Adrenal gland (tissue), 12 donors: Measurements from ENCODE around the gene ANKLE1. TPM values are rescaled to one million over a fixed set of nuclear protein-coding genes. Genes with fewer than 3 reads are reported as not detected.

ENCODE experiments used
- DNase-seq, 7 donors: peaks; one replicate each; pipeline ENCODE4 v3.0.0-alpha.2; 2019 to 2020
- H3K27ac ChIP-seq, 5 donors: fragments of 200-600 bp; sonication (generic) in 4 of 5; 1 replicate in 3 of 5; 2 replicates in 2 of 5; pipeline versions ENCODE4 v1.5.1 to v1.8.0; 2016 to 2020; ENCODE audit warnings: mild to moderate bottlenecking in 1 of 5
- H3K27me3 ChIP-seq: fragments of 200-600 bp; 2 replicates; pipeline ENCODE4 v1.8.0; 2021
- H3K36me3 ChIP-seq, 2 donors: fragments of 200-600 bp; replicated peaks in 1 of 2; 1 replicate in 1 of 2; 2 replicates in 1 of 2; pipeline versions ENCODE4 v1.5.1 to v1.8.0; 2018 to 2022
- H3K4me1 ChIP-seq, 2 donors: fragments of 200-600 bp; replicated peaks in 1 of 2; 1 replicate in 1 of 2; 2 replicates in 1 of 2; pipeline versions ENCODE4 v1.5.1 to v1.8.0; 2018 to 2021
- H3K4me3 ChIP-seq, 4 donors: fragments of 200-600 bp; sonication (generic) in 3 of 4; one replicate each; pipeline ENCODE4 v1.5.1; 2016 to 2018
- H3K9me3 ChIP-seq, 3 donors: fragments of 200-600 bp; sonication (generic) in 1 of 3; replicated peaks in 1 of 3; 1 replicate in 2 of 3; 2 replicates in 1 of 3; pipeline versions ENCODE4 v1.5.1 to v1.8.0; 2016 to 2021
- CTCF ChIP-seq, 6 experiments: fragments of 450-650 bp in 4 of 6; fragments of 200-600 bp in 2 of 6; sonication (generic) in 1 of 6; IDR thresholded peaks; 1 replicate in 5 of 6; 2 replicates in 1 of 6; pipeline versions ENCODE4 v1.5.1 to v1.8.0; 2016 to 2021; ENCODE audit warnings: antibody characterized with exemption in 6 of 6, mild to moderate bottlenecking in 2 of 6, moderate library complexity in 1 of 6
- POLR2A ChIP-seq, 2 donors: fragments of 450-650 bp; IDR thresholded peaks; one replicate each; pipeline ENCODE4 v1.6.1; 2017; ENCODE audit warnings: antibody characterized with exemption in 2 of 2, mild to moderate bottlenecking in 2 of 2, moderate library complexity in 1 of 2
- WGBS, 4 donors: extraction: QIAGEN DNeasy Blood & Tissue Kit in 2 of 4; methylation state at CpG; one replicate each; pipeline versions ENCODE4 v1.1.5 to v1.1.7; 2013 to 2017; 5-methylcytosine and 5-hydroxymethylcytosine counted together
- intact Hi-C, 2 donors: fragments of 100-400 bp; cut with DNase I; formaldehyde crosslinking; loops; one replicate each; pipeline versions ENCODE4 v1.14.1 to v1.15.0; 2022 to 2023
- polyA plus RNA-seq, 3 donors: library from polyadenylated mRNA; stranded (reverse); fragments of 200-250 nt in 2 of 3; fragments of 350-450 nt in 1 of 3; fragmentation: Illumina TruSeq in 1 of 3; extraction: RNeasy Lipid Tissue Mini Kit (QIAGEN cat#74804) in 1 of 3; gene quantifications; one replicate each; pipeline ENCODE4 v1.2.3, GENCODE V29; 2013 to 2014
- total RNA-seq, 9 donors: library from RNA; depleted of rRNA in 4 of 9; stranded (reverse); fragments of >200 nt in 4 of 9; fragments of 120-200 nt in 1 of 9; fragmentation: NEBNext Ultra II Directional in 1 of 9; extraction: Animal tissue kit (Norgen Biotek cat#: 25700) in 1 of 9; gene quantifications; one replicate each; pipeline versions ENCODE4 v1.1.0 to v1.2.4, GENCODE V29; 2013 to 2023
- donor health status: healthy with polysubstance abuse.
- donor health status: Bipolar disorder and iron deficiency.
- donor health status: DM: yes; HTN: yes; CAD: no.
- donor health status: DM: no; HTN: no; CAD: no.
- donor health status: DM: no; HTN: no; CAD: no.
- donor health status: DM: yes; HTN: yes; CAD: no.

Gene ANKLE1
- total and polyA plus RNA-seq, 12 donors = 0.11 to 1.8 (median 0.38) TPM

- intact Hi-C loops = loop anchor here in 1 of 2 donors (10.0 kb wide), 1 partner anchor 81 kb away; no protein-coding TSS in a partner anchor
- H3K4me1 ChIP-seq = peaks cover 33 to 47% of the 10 kb centered on the region in 2 donors
- 1 to 3% (median 1%) methylated on average over 10 to 52 of the region's 52 CpGs for WGBS, 4 donors
- no peaks in the 10 kb centered on the region for H3K9me3 ChIP-seq
- H3K36me3 ChIP-seq = no peaks in the 10 kb centered on the region
- TF ChIP-seq POLR2A (IDR thresholded peaks at IDR 0.05) (peak; percentile 48 to 79), CTCF (IDR thresholded peaks at IDR 0.05) (peak; percentile 42 to 88 (median 65))
- H3K4me3 ChIP-seq = peak within 1 kb of the TSS; percentile 35 to 90 (median 70)
- DNase-seq = peak; percentile 98 to 99 (median 98)
- H3K27me3 ChIP-seq = no peaks in the 10 kb centered on the region
- H3K27ac ChIP-seq = peak within 1 kb of the TSS; percentile 62 to 95 (median 89)
These were observed 21.7 kb downstream of the ANKLE1 start, which contains the start of gene ABHD8 for GRCh38 chr19:17303167-17303939. ABHD8 (minus strand) TSS chr19:17303425; CDS start chr19:17301616, 1,809 bp downstream.

GRCh38 chr19:17303940-17304267, 22.2 kb downstream of the ANKLE1 start:
- 35 to 73% (median 46%) methylated on average over 9 to 12 of the region's 12 CpGs for WGBS, 4 donors
- Histone ChIP-seq H3K9me3 (no peaks in the 10 kb centered on the region), H3K27ac (peak overlapping the region; percentile 62 to 95 (median 89)), H3K27me3 (no peaks in the 10 kb centered on the region), H3K4me1 (peaks cover 33 to 47% of the 10 kb centered on the region in 2 donors), H3K36me3 (no peaks in the 10 kb centered on the region), H3K4me3 (peak overlapping the region in 1 of 4 donors; percentile 90)
- TF ChIP-seq CTCF (IDR thresholded peaks at IDR 0.05) (no peak), POLR2A (IDR thresholded peaks at IDR 0.05) (no peak)
- intact Hi-C loops = loop anchor here in 1 of 2 donors (10.0 kb wide), 1 partner anchor 81 kb away; no protein-coding TSS in a partner anchor
- DNase-seq = peak in 5 of 7 donors; percentile 59 to 67 (median 63)

GRCh38 chr19:17304386-17305215, 22.9 kb downstream of the ANKLE1 start:
- TF ChIP-seq POLR2A (IDR thresholded peaks at IDR 0.05) (no peak), CTCF (IDR thresholded peaks at IDR 0.05) (no peak)
- H3K4me1 ChIP-seq = peaks cover 33 to 47% of the 10 kb centered on the region in 2 donors
- peak in 4 of 7 donors; percentile 49 to 69 (median 58) for DNase-seq

GRCh38 chr19:17305216-17305516, 23.5 kb downstream of the ANKLE1 start:
- peak overlapping the region in 1 of 4 donors; percentile 75 for H3K4me3 ChIP-seq
- peaks cover 37 to 51% of the 10 kb centered on the region in 2 donors for H3K4me1 ChIP-seq
- no peaks in the 10 kb centered on the region for H3K36me3 ChIP-seq
- no peak for DNase-seq
- no peaks in the 10 kb centered on the region for H3K27me3 ChIP-seq
- no peaks in the 10 kb centered on the region for H3K9me3 ChIP-seq
- 0 to 1% (median 0%) methylated on average over 4 to 7 of the region's 7 CpGs for WGBS, 4 donors
- intact Hi-C loops = loop anchor here in 1 of 2 donors (10.0 kb wide), 1 partner anchor 80 kb away; no protein-coding TSS in a partner anchor
- no peak for TF ChIP-seq POLR2A (IDR thresholded peaks at IDR 0.05)
- TF ChIP-seq CTCF (IDR thresholded peaks at IDR 0.05) = no peak
- peak overlapping the region; percentile 81 to 97 (median 90) for H3K27ac ChIP-seq

More at GRCh38 chr19:17304386-17305215, 22.9 kb downstream of the ANKLE1 start:
- intact Hi-C loops = loop anchor here in 1 of 2 donors (10.0 kb wide), 1 partner anchor 80 kb away; no protein-coding TSS in a partner anchor
- H3K4me3 ChIP-seq = no peak overlapping the region
- whole genome bisulfite sequencing, 4 donors = 33 to 51% (median 45%) methylated on average over 10 to 12 of the region's 12 CpGs
- peak overlapping the region; percentile 64 to 95 (median 89) for H3K27ac ChIP-seq
- H3K36me3 ChIP-seq = no peaks in the 10 kb centered on the region
- no peaks in the 10 kb centered on the region for H3K9me3 ChIP-seq
- no peaks in the 10 kb centered on the region for H3K27me3 ChIP-seq
